Peyer's patch (tissue), 4 donors: ENCODE measurements around the gene TXLNG.

Experiments
- CTCF ChIP-seq, 6 experiments: fragments of 450-650 bp in 4 of 6; fragments of 200-600 bp in 2 of 6; sonication (generic) in 1 of 6; IDR thresholded peaks; one replicate each; pipeline ENCODE4 v1.5.1; 2017 to 2019; ENCODE audit warnings: antibody characterized with exemption in 6 of 6, mild to moderate bottlenecking in 3 of 6, moderate library complexity in 1 of 6
- POLR2A ChIP-seq, 2 donors: fragments of 450-650 bp; IDR thresholded peaks; one replicate each; pipeline ENCODE4 v1.5.1; 2017; ENCODE audit warnings: antibody characterized with exemption in 2 of 2, mild to moderate bottlenecking in 2 of 2, moderate library complexity in 2 of 2

- TF ChIP-seq CTCF (IDR thresholded peaks at IDR 0.05) (no peak), POLR2A (IDR thresholded peaks at IDR 0.05) (peak; percentile 71 to 88)
Observed at GRCh38 chrX:16786139-16786790, at the start of gene TXLNG.
